ENCODE data around the gene SLC4A11. TPM values are rescaled to one million over a fixed set of nuclear protein-coding genes. Genes with fewer than 3 reads are reported as not detected.

SLC4A11 gene
- total and polyA plus RNA-seq, 2 experiments from 2014 or later: 14.8 to 17.1 TPM

DNA sequence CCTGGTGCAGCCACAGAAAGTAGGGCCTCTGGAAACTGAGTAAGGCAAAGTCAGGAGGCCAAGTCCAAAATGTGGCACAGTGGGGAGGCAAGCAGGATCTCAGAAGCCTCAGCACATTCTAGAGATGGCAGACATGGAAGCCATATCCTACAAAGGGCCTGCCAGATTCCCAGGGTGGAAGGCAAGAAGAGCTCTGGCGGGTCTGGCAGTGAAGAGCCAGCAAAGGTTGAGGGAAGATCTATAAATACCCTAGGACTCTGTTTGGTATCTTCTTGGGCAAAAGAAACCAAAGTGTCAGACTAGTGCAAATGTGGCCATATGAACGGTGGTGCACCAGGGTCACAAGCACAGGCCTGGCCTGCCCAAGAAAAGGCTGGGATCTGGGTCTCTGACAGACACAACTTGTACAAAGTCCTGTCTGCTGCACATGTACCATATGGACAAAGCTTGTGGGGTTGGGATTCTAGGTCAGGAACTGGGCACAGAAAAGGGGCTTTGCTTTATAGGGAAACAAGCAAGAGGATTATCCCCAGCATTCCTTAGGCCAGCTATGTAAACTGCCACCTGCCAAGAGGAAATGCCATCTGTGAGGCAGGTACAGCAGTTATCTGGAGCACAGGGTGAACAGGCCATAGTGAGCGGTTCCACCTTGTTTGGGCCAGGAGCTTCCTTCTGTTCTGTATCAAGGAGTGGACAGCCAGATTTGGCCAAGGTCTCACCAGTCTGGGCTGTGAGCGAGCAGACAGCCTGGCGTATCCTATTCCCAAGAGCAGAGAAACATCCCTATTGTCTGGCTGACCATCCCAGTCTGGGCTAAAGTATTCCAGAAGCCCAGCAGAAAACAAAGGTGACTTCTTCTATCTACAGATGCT, 36.3 kb upstream of the SLC4A11 start:
- Histone ChIP-seq H3K27ac (ENCODE audit: low read depth) (no peak overlapping the region), H3K36me3 (ENCODE audit: insufficient read depth) (no peaks in the 10 kb centered on the region), H3K4me1 (ENCODE audit: insufficient read depth) (no peaks in the 10 kb centered on the region), H3K4me3 (no peak overlapping the region), H3K79me2 (replicated peaks; ENCODE audit: insufficient read depth) (no peaks in the 10 kb centered on the region), H3K9me2 (ENCODE audit: insufficient read depth) (no peaks in the 10 kb centered on the region), H3F3A (replicated peaks; ENCODE audit: low read depth) (no peaks in the 10 kb centered on the region), H3K4me2 (no peak overlapping the region), H4K20me1 (replicated peaks; ENCODE audit: insufficient read depth) (no peaks in the 10 kb centered on the region; the same call in 1 of the 2 replicates), H3K27me3 (ENCODE audit: insufficient read depth) (no peaks in the 10 kb centered on the region), H2AFZ (no peak overlapping the region)
- DNase-seq (ENCODE audit: low spot score) (no peak), ATAC-seq (no peak)
- H3K27ac Mint-ChIP-seq: no peak overlapping the region
- TF ChIP-seq ZNF114 (CRISPR knock-in tag; IDR thresholded peaks at IDR 0.05): no peak
- TF ChIP-seq POLR2AphosphoS5 (IDR thresholded peaks at IDR 0.05; ENCODE audit: low read depth): no peak
- no peak for TF ChIP-seq CTCF (conservative IDR thresholded peaks at IDR 0.05; ENCODE audit: low read depth in 2 of 2)
- H3K36me3 Mint-ChIP-seq (ENCODE audit: low read depth): no peaks in the 10 kb centered on the region
- no peaks in the 10 kb centered on the region for H3K9me3 Mint-ChIP-seq
- H3K4me3 Mint-ChIP-seq: no peak overlapping the region
- no peaks in the 10 kb centered on the region for H3K27me3 Mint-ChIP-seq (ENCODE audit: insufficient read depth, low read depth, poor library complexity)
- H3K4me1 Mint-ChIP-seq: no peaks in the 10 kb centered on the region; the same call in 2 of the 3 replicates

DNA sequence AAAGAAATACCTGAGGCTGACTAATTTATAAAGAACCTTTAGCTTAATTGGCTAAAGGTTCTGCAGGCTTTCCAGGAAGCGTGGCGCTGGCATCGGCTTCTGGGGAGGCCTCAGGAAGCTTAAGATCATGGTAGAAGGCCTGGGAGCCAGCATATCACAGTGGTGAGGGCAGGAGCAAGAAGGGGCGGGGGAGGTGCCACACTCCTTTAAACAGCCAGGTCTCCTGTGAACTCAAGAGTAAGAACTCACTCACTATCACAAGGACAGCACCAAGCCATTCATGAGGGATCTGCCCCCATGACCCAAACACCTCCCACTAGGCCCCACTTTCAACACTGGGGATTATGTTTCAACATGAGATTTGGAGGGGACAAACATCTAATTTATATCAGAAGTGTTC, 34.4 kb upstream of the SLC4A11 start:
- H2AFZ ChIP-seq: no peak overlapping the region

DNA sequence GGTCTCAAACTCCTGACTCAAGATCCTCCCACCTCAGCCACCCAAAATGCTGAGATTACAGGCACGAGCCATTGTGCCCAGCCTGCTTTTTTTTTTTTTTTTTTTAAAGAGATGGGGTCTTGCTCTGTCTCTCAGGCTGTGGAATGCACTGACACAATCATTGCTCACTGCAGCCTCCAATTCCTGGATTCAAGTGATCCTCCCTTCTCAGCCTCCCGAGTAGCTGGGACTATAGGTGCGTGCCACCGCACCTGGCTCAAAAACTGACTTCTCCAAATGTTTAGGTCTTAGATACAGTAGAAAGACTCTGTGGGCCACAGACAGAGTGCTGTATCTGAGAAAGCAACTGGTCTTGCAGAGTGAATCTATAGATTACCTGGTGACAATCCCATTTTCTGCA, 31.1 kb upstream of the SLC4A11 start:
- no peaks in the 10 kb centered on the region for H3F3A ChIP-seq (replicated peaks; ENCODE audit: low read depth)
- H3K4me1 Mint-ChIP-seq: no peaks in the 10 kb centered on the region; the same call in 2 of the 3 replicates
- DNase-seq (ENCODE audit: low spot score) (no peak), ATAC-seq (no peak)
- H3K27ac Mint-ChIP-seq: no peak overlapping the region
- H3K27me3 Mint-ChIP-seq (ENCODE audit: insufficient read depth, low read depth, poor library complexity): no peaks in the 10 kb centered on the region
- H3K4me1 ChIP-seq (ENCODE audit: insufficient read depth): no peaks in the 10 kb centered on the region
- no peaks in the 10 kb centered on the region for H3K36me3 ChIP-seq (ENCODE audit: insufficient read depth)
- no peak overlapping the region for H2AFZ ChIP-seq
- H4K20me1 ChIP-seq (replicated peaks; ENCODE audit: insufficient read depth): no peaks in the 10 kb centered on the region; the same call in 1 of the 2 replicates
- no peaks in the 10 kb centered on the region for H3K36me3 Mint-ChIP-seq (ENCODE audit: low read depth)
- no peaks in the 10 kb centered on the region for H3K79me2 ChIP-seq (replicated peaks; ENCODE audit: insufficient read depth)
- no peak overlapping the region for H3K27ac ChIP-seq (ENCODE audit: low read depth)
- no peak overlapping the region for H3K4me3 Mint-ChIP-seq
- no peaks in the 10 kb centered on the region for H3K27me3 ChIP-seq (ENCODE audit: insufficient read depth)
- H3K4me3 ChIP-seq: no peak overlapping the region
- no peak overlapping the region for H3K4me2 ChIP-seq
- H3K9me3 Mint-ChIP-seq: no peaks in the 10 kb centered on the region
- no peaks in the 10 kb centered on the region for H3K9me2 ChIP-seq (ENCODE audit: insufficient read depth)
- TF ChIP-seq POLR2AphosphoS5 (IDR thresholded peaks at IDR 0.05; ENCODE audit: low read depth) (no peak), ZNF114 (CRISPR knock-in tag; IDR thresholded peaks at IDR 0.05) (no peak), NANOG (IDR thresholded peaks at IDR 0.05; ENCODE audit: borderline replicate concordance) (no peak), ZNF331 (CRISPR knock-in tag; IDR thresholded peaks at IDR 0.05; ENCODE audit: low read depth) (no peak), JUNB (IDR thresholded peaks at IDR 0.05; ENCODE audit: unreplicated experiment) (no peak), CTCF (conservative IDR thresholded peaks at IDR 0.05; ENCODE audit: low read depth in 2 of 2) (no peak), EZH2phosphoT487 (IDR thresholded peaks at IDR 0.05; ENCODE audit: unreplicated experiment) (no peak), EZH2 (IDR thresholded peaks at IDR 0.05; ENCODE audit: low read depth, unreplicated experiment) (no peak), REST (IDR thresholded peaks at IDR 0.05; ENCODE audit: unreplicated experiment) (no peak), STAT1 (IDR thresholded peaks at IDR 0.05; ENCODE audit: unreplicated experiment) (no peak)

More for the DNA sequence above, 34.4 kb upstream of the SLC4A11 start:
- H3K4me1 Mint-ChIP-seq: no peaks in the 10 kb centered on the region; the same call in 2 of the 3 replicates
- Histone ChIP-seq H3K9me2 (ENCODE audit: insufficient read depth) (no peaks in the 10 kb centered on the region), H3K36me3 (ENCODE audit: insufficient read depth) (no peaks in the 10 kb centered on the region), H3K4me1 (ENCODE audit: insufficient read depth) (no peaks in the 10 kb centered on the region), H3K27me3 (ENCODE audit: insufficient read depth) (no peaks in the 10 kb centered on the region), H3K79me2 (replicated peaks; ENCODE audit: insufficient read depth) (no peaks in the 10 kb centered on the region), H3K4me2 (no peak overlapping the region), H3K4me3 (no peak overlapping the region), H4K20me1 (replicated peaks; ENCODE audit: insufficient read depth) (no peaks in the 10 kb centered on the region; the same call in 1 of the 2 replicates), H3F3A (replicated peaks; ENCODE audit: low read depth) (no peaks in the 10 kb centered on the region), H3K27ac (ENCODE audit: low read depth) (no peak overlapping the region)
- no peak for TF ChIP-seq EZH2phosphoT487 (IDR thresholded peaks at IDR 0.05; ENCODE audit: unreplicated experiment)
- ATAC-seq (peak; percentile 56), DNase-seq (ENCODE audit: low spot score) (peak; percentile 27)
- no peaks in the 10 kb centered on the region for H3K27me3 Mint-ChIP-seq (ENCODE audit: insufficient read depth, low read depth, poor library complexity)
- H3K27ac Mint-ChIP-seq: 0 out of 2 replicates have a peak overlapping the region, but pooled peaks have one; percentile 66
- H3K4me3 Mint-ChIP-seq: no peak overlapping the region
- H3K36me3 Mint-ChIP-seq (ENCODE audit: low read depth): no peaks in the 10 kb centered on the region
- no peaks in the 10 kb centered on the region for H3K9me3 Mint-ChIP-seq

Data from GM23338 (cell line).